Large intestine (tissue), 3 donors: ENCODE measurements around the gene WDR70. TPM values are rescaled to one million over a fixed set of nuclear protein-coding genes. Genes with fewer than 3 reads are reported as not detected.

ENCODE experiments used
- DNase-seq, 2 donors: peaks; one replicate each; pipeline versions ENCODE4 v3.0.0 to v3.0.0-alpha.2; 2013
- H3K27ac ChIP-seq: one replicate; pipeline ENCODE4 v1.5.1; 2013; ENCODE audit warnings: low read length
- H3K27me3 ChIP-seq: 2 replicates; pipeline ENCODE4 v1.6.1; 2013; ENCODE audit warnings: low read length; ENCODE audit not compliant: control insufficient read depth, insufficient read depth
- H3K36me3 ChIP-seq: 2 replicates; pipeline ENCODE4 v1.6.1; 2013; ENCODE audit warnings: low read length; ENCODE audit not compliant: control insufficient read depth, insufficient read depth
- H3K4me1 ChIP-seq: one replicate; pipeline ENCODE4 v1.6.1; 2013; ENCODE audit warnings: low read length; ENCODE audit not compliant: control insufficient read depth, insufficient read depth
- H3K4me3 ChIP-seq: one replicate; pipeline ENCODE4 v1.5.1; 2013; ENCODE audit warnings: low read length
- H3K9me3 ChIP-seq: one replicate; pipeline ENCODE4 v1.6.1; 2013; ENCODE audit warnings: mild to moderate bottlenecking, low read depth, low read length, moderate library complexity; ENCODE audit not compliant: control insufficient read depth
- WGBS: methylation state at CpG from one replicate; pipeline ENCODE4 v1.1.5; 2013; ENCODE audit warnings: low lambda C conversion rate; ENCODE audit not compliant: insufficient coverage; 5-methylcytosine and 5-hydroxymethylcytosine counted together
- polyA plus RNA-seq: library from polyadenylated mRNA; unstranded; fragments of 120-200 nt; gene quantifications from one replicate; pipeline ENCODE4 v1.2.1, GENCODE V29; 2013

Gene WDR70
- polyA plus RNA-seq, 1 donor = 27.7 TPM

DNA sequence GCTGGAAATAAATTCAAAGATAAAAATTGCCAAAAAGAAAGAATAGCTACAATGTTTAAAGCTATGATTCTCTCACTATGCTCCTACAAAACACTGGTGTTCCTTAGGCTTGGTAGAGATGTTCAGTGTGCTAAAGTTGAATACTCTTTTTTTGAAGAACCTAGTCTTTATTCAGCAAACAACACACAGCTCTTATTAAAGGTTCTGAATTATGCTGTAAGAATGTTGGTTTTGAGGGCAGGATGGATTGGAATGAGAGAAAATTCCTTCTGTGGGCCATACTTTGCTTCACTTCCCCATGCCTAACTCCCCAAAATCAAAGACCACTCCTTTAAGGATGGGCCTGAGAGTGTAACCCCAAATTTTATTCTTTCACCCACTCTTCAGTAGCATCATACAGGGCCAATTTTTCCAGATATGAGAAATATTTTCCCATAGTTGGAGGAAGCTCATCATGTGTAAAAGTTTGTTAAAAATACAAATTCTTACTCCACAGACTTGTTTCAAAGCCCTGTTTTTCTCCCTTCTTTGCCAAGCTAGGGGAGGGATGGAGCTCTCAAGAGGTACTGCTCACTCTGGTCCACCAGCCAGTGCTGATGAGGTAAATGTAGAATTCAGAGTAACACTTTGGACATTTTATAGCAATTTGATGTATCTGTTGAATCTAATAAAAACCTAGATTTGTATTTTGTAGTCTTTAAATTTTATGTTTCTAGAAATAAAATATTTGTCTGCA, 361.4 kb downstream of the WDR70 start:
- no peak overlapping the region for H3K4me3 ChIP-seq
- no peaks in the 10 kb centered on the region for H3K4me1 ChIP-seq
- H3K9me3 ChIP-seq = no peaks in the 10 kb centered on the region
- peaks cover 20% of the 10 kb centered on the region for H3K36me3 ChIP-seq
- no peaks in the 10 kb centered on the region for H3K27me3 ChIP-seq
- H3K27ac ChIP-seq = no peak overlapping the region
- DNase-seq = no peak

DNA sequence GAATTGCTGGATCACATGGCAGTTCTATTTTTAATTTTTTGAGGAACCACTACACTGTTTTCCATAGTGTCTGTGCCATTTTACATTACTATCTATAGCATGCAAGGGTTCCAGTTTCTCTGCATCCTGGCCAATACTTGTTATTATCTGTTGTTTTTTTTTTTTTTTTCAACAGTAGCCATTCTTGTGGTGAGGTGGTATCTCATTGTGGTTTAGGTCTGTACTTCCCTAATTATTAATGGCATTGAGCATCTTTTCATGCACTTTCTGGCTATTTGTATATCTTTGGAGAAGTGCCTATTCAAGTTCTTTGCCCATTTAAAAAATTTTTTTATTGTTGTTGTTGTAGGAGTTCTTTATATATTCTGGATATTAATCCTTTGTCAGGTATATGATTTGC, 363.0 kb downstream of the WDR70 start:
- H3K9me3 ChIP-seq = no peaks in the 10 kb centered on the region
- no peaks in the 10 kb centered on the region for H3K4me1 ChIP-seq
- no peak for DNase-seq
- no peak overlapping the region for H3K4me3 ChIP-seq
- no peaks in the 10 kb centered on the region for H3K27me3 ChIP-seq
- peaks cover 20% of the 10 kb centered on the region for H3K36me3 ChIP-seq
- H3K27ac ChIP-seq = no peak overlapping the region

DNA sequence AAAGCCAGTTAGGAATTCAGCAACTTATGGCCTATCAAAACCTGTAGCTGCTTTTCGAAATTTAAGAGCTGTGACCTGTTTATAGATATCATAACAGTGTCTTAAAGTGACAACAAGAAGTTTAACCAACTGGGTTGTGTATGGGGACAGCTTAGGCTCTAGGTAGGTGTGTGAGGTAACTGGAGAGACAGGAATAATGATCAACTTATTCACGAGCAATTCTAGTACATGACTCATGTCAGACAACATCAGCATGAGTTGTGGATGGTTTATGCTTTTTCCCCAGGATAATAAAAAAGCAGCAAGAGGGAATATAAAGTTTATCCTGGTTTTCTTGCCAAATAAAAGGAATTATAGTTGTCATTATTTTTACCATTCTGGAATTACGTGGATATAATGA, 372.1 kb downstream of the WDR70 start:
- H3K9me3 ChIP-seq = no peaks in the 10 kb centered on the region
- no peak overlapping the region for H3K27ac ChIP-seq
- no peaks in the 10 kb centered on the region for H3K27me3 ChIP-seq
- H3K4me3 ChIP-seq = no peak overlapping the region
- H3K36me3 ChIP-seq = no peaks in the 10 kb centered on the region
- no peak for DNase-seq
- 100% methylated on average over 1 of the region's 3 CpGs for WGBS
- H3K4me1 ChIP-seq = no peaks in the 10 kb centered on the region

DNA sequence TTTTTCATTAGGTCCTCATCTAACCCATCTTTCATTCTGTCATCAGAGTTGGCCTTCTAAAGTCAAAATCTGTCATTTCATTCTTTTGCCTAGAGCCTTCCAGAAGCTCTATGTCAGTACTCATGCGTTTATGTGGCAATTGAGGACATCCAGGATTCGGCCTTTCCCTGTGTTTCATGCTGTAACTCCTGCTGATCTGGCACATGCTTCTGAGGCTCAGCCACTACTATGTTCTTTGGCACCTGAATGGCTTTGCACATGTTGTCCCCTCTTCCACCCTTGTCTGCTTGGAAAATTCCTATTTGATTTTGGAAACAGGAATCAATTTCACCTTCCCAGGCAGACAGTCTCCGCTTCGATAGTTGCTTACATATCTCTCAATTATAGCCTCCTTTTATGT, 375.9 kb downstream of the WDR70 start:
- Histone ChIP-seq H3K36me3 (no peaks in the 10 kb centered on the region), H3K27ac (no peak overlapping the region), H3K27me3 (no peaks in the 10 kb centered on the region), H3K4me3 (no peak overlapping the region), H3K9me3 (no peaks in the 10 kb centered on the region), H3K4me1 (no peaks in the 10 kb centered on the region)
- no peak for DNase-seq
- no CpG with 5 or more reads among the region's 4 CpGs for WGBS

DNA sequence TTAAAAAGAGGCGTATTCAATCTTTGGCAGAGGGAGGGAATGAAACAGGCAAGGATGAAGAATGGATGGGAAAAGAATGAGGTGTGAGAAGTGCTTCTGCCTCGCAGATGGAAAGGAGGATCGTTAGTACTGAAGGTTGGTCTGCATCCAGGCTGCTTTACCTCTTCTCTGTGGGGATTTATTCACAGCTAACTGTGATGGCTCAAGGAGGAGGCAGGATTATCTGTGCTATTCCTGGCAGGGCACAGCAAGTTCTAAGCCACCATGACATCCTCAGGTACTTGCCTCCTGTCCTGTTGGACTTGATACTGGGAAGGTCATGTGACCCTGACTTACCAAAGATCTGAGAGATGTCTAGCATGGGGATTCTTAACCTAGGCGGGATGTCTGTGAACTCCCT, 376.5 kb downstream of the WDR70 start:
- no peaks in the 10 kb centered on the region for H3K4me1 ChIP-seq
- no peaks in the 10 kb centered on the region for H3K27me3 ChIP-seq
- H3K27ac ChIP-seq = no peak overlapping the region
- no peaks in the 10 kb centered on the region for H3K9me3 ChIP-seq
- H3K36me3 ChIP-seq = no peaks in the 10 kb centered on the region
- DNase-seq = no peak
- no peak overlapping the region for H3K4me3 ChIP-seq
- 100% methylated on average over 2 of the region's 4 CpGs for WGBS

DNA sequence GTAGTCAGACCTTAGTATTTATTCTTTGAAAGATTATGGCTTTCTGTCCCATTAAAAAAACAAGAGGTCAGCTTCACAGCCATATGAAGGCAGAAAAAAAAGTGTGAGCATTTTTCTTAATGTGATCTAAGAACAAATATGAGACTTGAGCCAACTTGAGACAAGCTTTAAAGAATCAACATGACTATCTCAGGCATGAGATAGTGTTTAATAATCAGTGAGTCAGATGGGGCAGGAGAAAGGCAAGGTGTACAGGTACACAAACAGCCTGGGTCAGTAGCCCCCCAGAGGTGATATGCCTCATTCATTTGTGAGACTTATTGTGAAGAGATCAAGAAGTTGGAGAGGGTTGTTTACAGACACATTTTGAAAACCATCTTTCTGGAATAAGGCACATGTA, 377.1 kb downstream of the WDR70 start:
- DNase-seq = no peak
- Histone ChIP-seq H3K27ac (no peak overlapping the region), H3K4me1 (no peaks in the 10 kb centered on the region), H3K4me3 (no peak overlapping the region), H3K27me3 (no peaks in the 10 kb centered on the region), H3K9me3 (no peaks in the 10 kb centered on the region), H3K36me3 (no peaks in the 10 kb centered on the region)

DNA sequence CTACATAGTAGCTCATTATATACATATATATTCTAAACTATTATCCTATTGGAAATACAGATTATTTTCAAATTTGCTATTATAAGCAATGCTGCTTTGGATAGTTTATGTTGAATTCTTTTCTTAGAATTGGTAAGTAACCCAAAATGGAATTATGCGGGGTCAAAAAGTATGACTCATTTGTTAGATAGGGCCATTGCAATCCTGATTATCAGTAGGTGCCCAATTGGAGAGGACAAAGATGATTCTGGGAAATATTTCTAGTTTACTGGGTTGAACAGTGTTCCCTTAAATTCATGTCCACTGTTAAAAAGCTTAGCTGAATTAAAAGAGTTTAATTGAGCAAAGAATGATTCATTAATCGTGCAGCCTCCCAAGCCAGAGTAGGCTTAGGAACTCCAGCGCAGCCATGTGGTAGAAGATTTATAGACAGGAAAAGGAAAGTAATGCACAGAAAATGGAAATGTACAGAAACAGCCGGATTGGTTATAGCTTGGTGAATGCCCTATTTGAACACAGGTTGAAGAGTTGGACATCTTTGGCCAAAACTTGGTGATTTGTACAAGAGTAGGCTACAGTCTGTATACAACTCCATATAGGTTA, 379.0 kb downstream of the WDR70 start:
- Histone ChIP-seq H3K36me3 (no peaks in the 10 kb centered on the region), H3K4me1 (no peaks in the 10 kb centered on the region), H3K4me3 (no peak overlapping the region), H3K27ac (no peak overlapping the region), H3K27me3 (no peaks in the 10 kb centered on the region), H3K9me3 (no peaks in the 10 kb centered on the region)
- no peak for DNase-seq
- 95% methylated on average over 2 of the region's 4 CpGs for WGBS

DNA sequence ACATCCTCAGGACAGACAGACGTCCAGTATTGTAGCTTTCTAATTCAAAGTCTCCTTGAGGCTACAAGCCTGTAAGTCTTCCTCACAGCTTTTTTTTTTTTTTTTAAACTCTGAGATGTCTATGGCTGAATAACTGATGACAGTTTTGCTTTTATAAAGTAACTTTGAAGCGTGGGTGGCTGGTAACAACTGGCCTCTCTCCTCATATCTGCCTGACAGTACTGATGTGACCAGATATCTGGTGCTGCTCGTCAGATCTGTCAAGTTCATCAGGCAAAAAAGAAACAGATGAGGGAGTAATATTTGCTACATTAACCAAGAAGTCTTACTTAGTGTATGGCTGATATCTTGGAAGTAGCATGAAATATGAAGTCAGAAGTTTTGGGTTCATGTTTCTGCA, 388.1 kb downstream of the WDR70 start:
- Histone ChIP-seq H3K36me3 (no peaks in the 10 kb centered on the region), H3K9me3 (no peaks in the 10 kb centered on the region), H3K4me1 (peaks cover 7% of the 10 kb centered on the region), H3K4me3 (no peak overlapping the region), H3K27ac (no peak overlapping the region), H3K27me3 (no peaks in the 10 kb centered on the region)
- no CpG with 5 or more reads among the region's 3 CpGs for WGBS
- no peak for DNase-seq

DNA sequence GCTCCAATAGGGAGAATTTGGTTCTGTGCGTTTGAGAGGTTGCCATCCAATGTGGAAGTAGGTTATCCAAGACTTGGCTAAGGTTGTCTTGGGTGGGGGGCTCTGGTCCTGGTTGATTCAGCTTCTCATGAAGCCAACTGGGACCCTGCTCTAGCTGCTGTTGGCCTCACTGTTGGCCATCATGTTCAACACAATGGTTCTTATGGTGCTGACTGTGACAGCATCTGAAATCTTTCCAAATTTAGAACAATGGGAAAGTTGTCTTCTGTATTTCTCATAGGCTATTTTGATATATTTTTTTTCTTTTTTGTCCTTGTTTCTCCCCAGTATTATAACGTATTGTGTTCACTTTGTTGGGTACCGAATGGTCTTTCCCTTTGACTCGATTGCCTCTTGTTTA, 388.8 kb downstream of the WDR70 start:
- H3K4me1 ChIP-seq = peaks cover 7% of the 10 kb centered on the region
- no peaks in the 10 kb centered on the region for H3K9me3 ChIP-seq
- 60% methylated on average over 3 of the region's 4 CpGs for WGBS
- no peaks in the 10 kb centered on the region for H3K36me3 ChIP-seq
- H3K27me3 ChIP-seq = no peaks in the 10 kb centered on the region
- H3K4me3 ChIP-seq = no peak overlapping the region
- H3K27ac ChIP-seq = peak overlapping the region; percentile 50
- DNase-seq = no peak

DNA sequence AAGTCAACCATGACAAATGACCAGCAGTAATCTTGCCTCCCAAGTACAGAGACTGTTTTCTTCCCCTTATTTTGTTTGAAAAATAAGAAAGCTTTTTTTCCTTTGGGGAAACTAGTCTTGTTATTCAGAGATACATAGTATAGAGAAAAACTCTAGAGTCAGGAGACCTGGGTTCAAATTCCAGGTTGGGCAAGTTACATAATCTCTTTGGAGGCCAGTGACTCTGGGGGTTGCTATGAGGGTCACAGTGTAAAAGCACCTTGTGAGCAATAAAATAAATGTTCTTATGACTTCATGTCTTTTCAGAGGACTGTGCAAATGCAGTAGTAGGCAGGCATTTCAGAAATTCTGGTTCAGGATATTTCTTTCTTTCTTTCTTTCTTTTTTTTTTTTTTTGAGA, 389.3 kb downstream of the WDR70 start:
- Histone ChIP-seq H3K9me3 (no peaks in the 10 kb centered on the region), H3K36me3 (no peaks in the 10 kb centered on the region), H3K27me3 (no peaks in the 10 kb centered on the region), H3K27ac (peak overlapping the region; percentile 50), H3K4me1 (peaks cover 7% of the 10 kb centered on the region), H3K4me3 (no peak overlapping the region)
- DNase-seq = peak; percentile 61 to 74

DNA sequence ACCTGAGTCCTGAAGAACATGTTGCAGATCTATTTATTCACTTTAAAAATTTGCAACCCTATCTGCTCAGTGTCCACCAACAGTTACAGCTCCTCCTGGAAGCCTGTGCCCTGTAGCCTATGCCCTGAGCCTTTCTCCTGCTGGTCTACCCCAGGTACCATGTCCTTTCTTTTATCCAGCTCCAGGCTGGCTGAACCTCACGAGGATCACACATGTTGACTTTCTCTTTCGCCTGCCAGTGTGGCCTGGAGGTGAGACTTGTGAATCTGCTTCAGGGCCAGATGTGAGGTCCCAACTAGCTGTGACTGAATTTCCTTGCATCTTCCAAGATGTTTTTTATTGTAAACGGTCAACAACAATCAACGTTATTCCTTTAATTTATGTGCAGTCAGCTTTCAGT, 390.0 kb downstream of the WDR70 start:
- no peak overlapping the region for H3K4me3 ChIP-seq
- H3K27me3 ChIP-seq = no peaks in the 10 kb centered on the region
- DNase-seq = no peak
- no peaks in the 10 kb centered on the region for H3K36me3 ChIP-seq
- WGBS = no CpG with 5 or more reads among the region's 4 CpGs
- no peaks in the 10 kb centered on the region for H3K9me3 ChIP-seq
- peak overlapping the region; percentile 30 for H3K27ac ChIP-seq
- H3K4me1 ChIP-seq = peaks cover 7% of the 10 kb centered on the region
